DOHH2 (cell line): ENCODE measurements around the gene TMEM255B.

Experiments
- H3F3A ChIP-seq: fragments of 200-600 bp; sonication (generic), shearing (Covaris generic); 2 replicates; pipeline ENCODE4 v1.6.0; 2016; ENCODE audit warnings: antibody characterized with exemption, mild to moderate bottlenecking; ENCODE audit not compliant: control insufficient read depth, insufficient read depth
- H3K27ac ChIP-seq: fragments of 200-600 bp; sonication (generic); 2 replicates; pipeline ENCODE4 v1.5.1; 2014; ENCODE audit warnings: low read depth, mild to moderate bottlenecking, low read length, moderate library complexity
- H3K27me3 ChIP-seq: fragments of 200-600 bp; sonication (generic); 2 replicates; pipeline ENCODE4 v1.6.1; 2014; ENCODE audit warnings: mild to moderate bottlenecking, low read length, mixed read lengths; ENCODE audit not compliant: control insufficient read depth
- H3K36me3 ChIP-seq: fragments of 200-600 bp; sonication (generic); 2 replicates; pipeline ENCODE4 v1.6.1; 2014; ENCODE audit warnings: mild to moderate bottlenecking, low read length, moderate library complexity, mixed read lengths; ENCODE audit not compliant: control insufficient read depth
- H3K4me1 ChIP-seq: fragments of 200-600 bp; sonication (generic); 2 replicates; pipeline ENCODE4 v1.6.1; 2014; ENCODE audit warnings: mild to moderate bottlenecking, low read length, mixed read lengths; ENCODE audit not compliant: control insufficient read depth
- H3K4me2 ChIP-seq: fragments of 200-600 bp; sonication (generic); 2 replicates; pipeline ENCODE4 v1.6.0; 2014; ENCODE audit warnings: mild to moderate bottlenecking, low read length, moderate library complexity
- H3K4me3 ChIP-seq: fragments of 200-600 bp; sonication (generic); 2 replicates; pipeline ENCODE4 v1.5.1; 2014; ENCODE audit warnings: mild to moderate bottlenecking, low read length, mixed read lengths
- H3K79me2 ChIP-seq: fragments of 200-600 bp; sonication (generic); 2 replicates; pipeline ENCODE4 v1.6.1; 2014; ENCODE audit warnings: mild to moderate bottlenecking, low read length, mixed read lengths; ENCODE audit not compliant: control insufficient read depth
- H3K9me2 ChIP-seq: fragments of 200-600 bp; sonication (generic); replicated peaks from 2 replicates; pipeline ENCODE4 v1.6.1; 2014; ENCODE audit warnings: mild to moderate bottlenecking, low read length, mixed read lengths; ENCODE audit not compliant: control insufficient read depth
- H3K9me3 ChIP-seq: fragments of 200-600 bp; sonication (generic); 2 replicates; pipeline ENCODE4 v1.6.1; 2014; ENCODE audit warnings: antibody characterized with exemption, low read length, mixed read lengths; ENCODE audit not compliant: control insufficient read depth, insufficient read depth
- H4K20me1 ChIP-seq: fragments of 200-600 bp; sonication (generic); 2 replicates; pipeline ENCODE4 v1.6.0; 2014; ENCODE audit warnings: low read depth, mild to moderate bottlenecking, antibody characterized with exemption, low read length, moderate library complexity; ENCODE audit not compliant: control insufficient read depth, insufficient read depth
- CTCF ChIP-seq: fragments of 200-600 bp; sonication (generic); IDR thresholded peaks from one replicate; pipeline ENCODE4 v1.5.1; 2014; ENCODE audit warnings: antibody characterized with exemption, mild to moderate bottlenecking, low read depth, low read length; ENCODE audit not compliant: poor library complexity, severe bottlenecking
- EZH2phosphoT487 ChIP-seq: fragments of 200-600 bp; sonication (generic); IDR thresholded peaks from 2 replicates; pipeline ENCODE4 v1.6.1; 2017; ENCODE audit warnings: borderline replicate concordance, mild to moderate bottlenecking, antibody characterized with exemption, low read length, moderate library complexity, mixed read lengths

Gene TMEM255B

GRCh38 chr13:113785051-113786010 is 26.3 kb downstream of the TMEM255B start:
- Histone ChIP-seq H3K9me2 (no peaks in the 10 kb centered on the region), H3K36me3 (no peaks in the 10 kb centered on the region), H3K4me1 (no peaks in the 10 kb centered on the region), H3K27me3 (no peaks in the 10 kb centered on the region), H3F3A (no peaks in the 10 kb centered on the region), H3K79me2 (no peaks in the 10 kb centered on the region), H3K27ac (no peak overlapping the region), H3K9me3 (no peaks in the 10 kb centered on the region), H4K20me1 (no peaks in the 10 kb centered on the region; the same call in 1 of the 2 replicates), H3K4me3 (no peak overlapping the region), H3K4me2 (no peak overlapping the region)
- no peak for TF ChIP-seq CTCF
- TF ChIP-seq EZH2phosphoT487 = no peak

GRCh38 chr13:113786262-113786841 is 27.3 kb downstream of the TMEM255B start:
- Histone ChIP-seq H4K20me1 (no peaks in the 10 kb centered on the region; the same call in 1 of the 2 replicates), H3K79me2 (no peaks in the 10 kb centered on the region), H3K27me3 (no peaks in the 10 kb centered on the region), H3K36me3 (no peaks in the 10 kb centered on the region), H3K9me3 (no peaks in the 10 kb centered on the region), H3F3A (no peaks in the 10 kb centered on the region), H3K9me2 (no peaks in the 10 kb centered on the region), H3K27ac (no peak overlapping the region), H3K4me3 (no peak overlapping the region), H3K4me2 (no peak overlapping the region), H3K4me1 (no peaks in the 10 kb centered on the region)
- TF ChIP-seq CTCF = no peak
- no peak for TF ChIP-seq EZH2phosphoT487

GRCh38 chr13:113787694-113788093 is 28.7 kb downstream of the TMEM255B start:
- Histone ChIP-seq H3K27ac (no peak overlapping the region), H3K27me3 (no peaks in the 10 kb centered on the region), H3K79me2 (no peaks in the 10 kb centered on the region), H4K20me1 (no peaks in the 10 kb centered on the region; the same call in 1 of the 2 replicates), H3F3A (no peaks in the 10 kb centered on the region), H3K4me1 (no peaks in the 10 kb centered on the region), H3K4me2 (no peak overlapping the region), H3K9me2 (no peaks in the 10 kb centered on the region), H3K4me3 (no peak overlapping the region), H3K36me3 (no peaks in the 10 kb centered on the region), H3K9me3 (no peaks in the 10 kb centered on the region)
- TF ChIP-seq CTCF (no peak), EZH2phosphoT487 (no peak)
